Esophagus muscularis mucosa (tissue), 4 donors: Measurements from ENCODE around the gene SLC6A3. TPM values are rescaled to one million over a fixed set of nuclear protein-coding genes. Genes with fewer than 3 reads are reported as not detected.

Source experiments
- DNase-seq: peaks from one replicate; pipeline ENCODE4 v3.0.0-alpha.2; 2017; ENCODE audit errors: extremely low spot score
- H3K27ac ChIP-seq, 4 donors: fragments of 200-600 bp; sonication (generic); replicated peaks in 1 of 4; 1 replicate in 3 of 4; 2 replicates in 1 of 4; pipeline ENCODE4 v1.5.1; 2016 to 2019; ENCODE audit warnings: mild to moderate bottlenecking in 1 of 4
- H3K27me3 ChIP-seq, 4 donors: fragments of 200-600 bp; sonication (generic); one replicate each; pipeline versions ENCODE4 v1.5.1 to v1.6.0; 2016 to 2019
- H3K36me3 ChIP-seq, 4 donors: fragments of 200-600 bp; sonication (generic); one replicate each; pipeline ENCODE4 v1.5.1; 2016 to 2019
- H3K4me1 ChIP-seq, 4 donors: fragments of 200-600 bp; sonication (generic); one replicate each; pipeline ENCODE4 v1.5.1; 2016 to 2019
- H3K4me3 ChIP-seq, 4 donors: fragments of 200-600 bp; sonication (generic); 1 replicate in 2 of 4; 2 replicates in 2 of 4; pipeline ENCODE4 v1.5.1; 2016 to 2019; ENCODE audit warnings: mild to moderate bottlenecking in 4 of 4, moderate library complexity in 1 of 4
- H3K9me3 ChIP-seq, 4 donors: fragments of 200-600 bp; sonication (generic); 1 replicate in 3 of 4; 2 replicates in 1 of 4; pipeline ENCODE4 v1.5.1; 2016 to 2019
- EP300 ChIP-seq: sonication (generic); formaldehyde crosslinking; IDR thresholded peaks from one replicate; pipeline ENCODE4 v1.6.1; 2017; ENCODE audit warnings: antibody characterized with exemption
- POLR2A ChIP-seq: fragments of 450-650 bp; IDR thresholded peaks from one replicate; pipeline ENCODE4 v1.6.1; 2017; ENCODE audit warnings: antibody characterized with exemption, moderate library complexity, mild to moderate bottlenecking, low read depth
- POLR2AphosphoS5 ChIP-seq, 2 donors: sonication (generic); formaldehyde crosslinking; IDR thresholded peaks; one replicate each; pipeline ENCODE4 v1.6.1; 2017; ENCODE audit warnings: antibody characterized with exemption in 2 of 2
- WGBS: methylation state at CpG from one replicate; pipeline ENCODE4 v1.1.5; 2018; 5-methylcytosine and 5-hydroxymethylcytosine counted together
- intact Hi-C: fragments of 100-400 bp; cut with DNase I; formaldehyde crosslinking; loops from one replicate; pipeline ENCODE4 v1.15.1; 2023
- total RNA-seq, 4 donors: library from RNA; depleted of rRNA; stranded (reverse); fragments of >200 nt; gene quantifications; one replicate each; pipeline versions ENCODE4 v1.1.0 to v1.2.1, GENCODE V29; 2016
- TF ChIP-seq, protein P1 (sequence below), 3 experiments: fragments of 200-600 bp in 2 of 3; fragments of 450-650 bp in 1 of 3; sonication (generic) in 2 of 3; IDR thresholded peaks; one replicate each; pipeline ENCODE4 v1.5.1; 2017 to 2019; ENCODE audit warnings: antibody characterized with exemption in 3 of 3, mild to moderate bottlenecking in 2 of 3, moderate library complexity in 1 of 3

The SLC6A3 gene
- total RNA-seq, 4 donors from 2014 or later: 0.06 TPM; not detected in 3

DNA sequence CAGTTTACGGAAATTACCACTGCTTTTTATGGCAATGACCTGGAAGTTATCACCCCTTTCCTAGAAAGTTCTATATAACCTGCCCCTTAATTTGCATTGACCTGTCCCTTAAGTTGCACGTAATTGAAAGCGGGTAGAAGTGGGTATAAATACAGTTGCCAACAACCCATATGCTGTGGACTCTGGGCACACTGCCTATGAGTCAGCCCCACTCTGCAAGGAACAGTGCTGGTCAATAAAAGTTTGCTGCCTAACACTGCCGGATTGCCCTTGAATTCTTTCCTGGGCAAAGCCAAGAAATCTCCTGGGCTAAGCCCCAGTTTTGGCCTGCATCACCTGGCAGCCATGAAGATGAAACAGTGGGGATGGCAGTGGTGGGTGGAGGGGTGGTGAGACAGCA, 76.5 kb downstream of the SLC6A3 start:
- no peak overlapping the region for H3K27ac ChIP-seq
- no peak for DNase-seq
- H3K36me3 ChIP-seq: no peaks in the 10 kb centered on the region
- no peaks in the 10 kb centered on the region for H3K9me3 ChIP-seq
- TF ChIP-seq POLR2A: no peak
- no peak for TF ChIP-seq EP300
- TF ChIP-seq, protein P1, sequence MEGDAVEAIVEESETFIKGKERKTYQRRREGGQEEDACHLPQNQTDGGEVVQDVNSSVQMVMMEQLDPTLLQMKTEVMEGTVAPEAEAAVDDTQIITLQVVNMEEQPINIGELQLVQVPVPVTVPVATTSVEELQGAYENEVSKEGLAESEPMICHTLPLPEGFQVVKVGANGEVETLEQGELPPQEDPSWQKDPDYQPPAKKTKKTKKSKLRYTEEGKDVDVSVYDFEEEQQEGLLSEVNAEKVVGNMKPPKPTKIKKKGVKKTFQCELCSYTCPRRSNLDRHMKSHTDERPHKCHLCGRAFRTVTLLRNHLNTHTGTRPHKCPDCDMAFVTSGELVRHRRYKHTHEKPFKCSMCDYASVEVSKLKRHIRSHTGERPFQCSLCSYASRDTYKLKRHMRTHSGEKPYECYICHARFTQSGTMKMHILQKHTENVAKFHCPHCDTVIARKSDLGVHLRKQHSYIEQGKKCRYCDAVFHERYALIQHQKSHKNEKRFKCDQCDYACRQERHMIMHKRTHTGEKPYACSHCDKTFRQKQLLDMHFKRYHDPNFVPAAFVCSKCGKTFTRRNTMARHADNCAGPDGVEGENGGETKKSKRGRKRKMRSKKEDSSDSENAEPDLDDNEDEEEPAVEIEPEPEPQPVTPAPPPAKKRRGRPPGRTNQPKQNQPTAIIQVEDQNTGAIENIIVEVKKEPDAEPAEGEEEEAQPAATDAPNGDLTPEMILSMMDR (IDR thresholded peaks at IDR 0.05): no peak
- no peak for TF ChIP-seq POLR2AphosphoS5 (IDR thresholded peaks at IDR 0.05)
- 82% methylated on average over 4 of the region's 4 CpGs for WGBS
- H3K4me1 ChIP-seq: no peaks in the 10 kb centered on the region
- peaks cover 0 to 43% (median 0%) of the 10 kb centered on the region in 4 donors for H3K27me3 ChIP-seq
- H3K4me3 ChIP-seq: no peak overlapping the region
- intact Hi-C loops: no loop called here

DNA sequence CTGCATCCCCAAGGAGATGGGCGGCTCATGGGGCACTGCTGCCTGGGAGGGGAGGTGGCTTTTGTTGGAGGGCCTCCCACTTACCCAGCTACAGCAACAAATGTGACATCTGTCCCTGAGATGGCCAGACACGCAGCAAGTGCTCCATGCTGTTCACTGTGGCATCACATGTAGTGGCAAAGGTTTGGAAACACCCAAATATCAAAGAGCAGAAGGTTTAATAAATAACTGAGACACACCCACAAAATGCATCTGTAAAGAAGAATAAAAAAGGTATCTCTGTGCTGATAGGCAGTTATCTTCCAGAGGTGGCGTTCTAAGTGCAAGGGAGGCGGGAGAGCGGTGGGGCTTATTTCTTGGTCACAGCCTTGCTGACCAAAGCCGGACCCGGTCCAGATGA, 77.0 kb downstream of the SLC6A3 start:
- intact Hi-C loops: no loop called here
- Histone ChIP-seq H3K36me3 (no peaks in the 10 kb centered on the region), H3K27ac (no peak overlapping the region), H3K27me3 (peaks cover 0 to 48% (median 0%) of the 10 kb centered on the region in 4 donors), H3K4me3 (no peak overlapping the region), H3K9me3 (no peaks in the 10 kb centered on the region), H3K4me1 (no peaks in the 10 kb centered on the region)
- no peak for DNase-seq
- TF ChIP-seq, protein P1 (IDR thresholded peaks at IDR 0.05): no peak
- TF ChIP-seq EP300 (no peak), POLR2A (no peak), POLR2AphosphoS5 (IDR thresholded peaks at IDR 0.05) (no peak)
- 85% methylated on average over 7 of the region's 7 CpGs for WGBS

DNA sequence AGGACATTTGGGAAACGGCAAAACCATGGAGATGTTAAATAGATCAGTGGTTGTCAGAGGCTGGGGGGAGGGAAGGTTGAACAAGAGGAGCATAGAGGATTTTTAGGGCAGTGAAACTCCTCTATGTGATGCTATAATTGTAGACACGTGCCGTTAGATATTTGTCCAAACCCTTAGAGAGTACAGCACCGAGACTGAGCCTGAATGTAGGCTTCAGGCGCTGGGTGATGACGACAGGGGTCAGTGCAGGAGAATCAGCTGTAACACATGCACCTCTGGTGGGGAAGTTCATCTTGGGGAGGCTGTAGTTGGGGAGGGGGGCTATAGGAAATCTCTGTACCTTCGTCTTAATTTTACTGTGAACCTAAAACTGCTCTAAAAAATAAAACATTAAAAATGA, 78.1 kb downstream of the SLC6A3 start:
- intact Hi-C loops: no loop called here
- peaks cover 0 to 55% (median 0%) of the 10 kb centered on the region in 4 donors for H3K27me3 ChIP-seq

DNA sequence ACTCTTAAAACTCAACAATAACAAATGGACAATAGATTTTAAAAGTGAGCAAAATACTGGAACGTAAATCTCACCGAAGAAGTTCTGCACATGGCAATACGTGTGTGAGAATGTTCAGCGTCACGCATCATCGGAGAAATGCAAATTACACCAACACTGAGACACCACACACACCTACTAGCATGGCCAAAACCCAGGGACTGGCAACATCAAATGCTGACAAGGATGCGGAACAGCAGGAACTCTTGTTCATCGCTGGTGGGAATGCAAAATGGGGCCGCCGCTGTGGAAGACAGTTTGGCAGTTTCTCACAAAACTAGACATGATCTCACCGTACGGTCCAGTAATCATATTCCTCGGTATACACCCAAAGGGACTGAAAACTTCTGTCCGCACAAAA, 78.7 kb downstream of the SLC6A3 start:
- no peaks in the 10 kb centered on the region for H3K4me1 ChIP-seq
- TF ChIP-seq POLR2A (no peak), POLR2AphosphoS5 (IDR thresholded peaks at IDR 0.05) (no peak)
- no peaks in the 10 kb centered on the region for H3K9me3 ChIP-seq
- no peaks in the 10 kb centered on the region for H3K36me3 ChIP-seq
- H3K4me3 ChIP-seq: no peak overlapping the region
- intact Hi-C loops: no loop called here
- 91% methylated on average over 14 of the region's 14 CpGs for whole genome bisulfite sequencing
- H3K27me3 ChIP-seq: peaks cover 0 to 56% (median 0%) of the 10 kb centered on the region in 4 donors
- H3K27ac ChIP-seq: no peak overlapping the region
- no peak for DNase-seq

More for the DNA sequence above, 78.1 kb downstream of the SLC6A3 start:
- DNase-seq: no peak
- Histone ChIP-seq H3K4me1 (no peaks in the 10 kb centered on the region), H3K9me3 (no peaks in the 10 kb centered on the region), H3K4me3 (no peak overlapping the region), H3K36me3 (no peaks in the 10 kb centered on the region), H3K27ac (no peak overlapping the region)
- 76% methylated on average over 7 of the region's 7 CpGs for WGBS
- TF ChIP-seq POLR2AphosphoS5 (IDR thresholded peaks at IDR 0.05) (no peak), POLR2A (no peak), EP300 (no peak)
- TF ChIP-seq, protein P1 (IDR thresholded peaks at IDR 0.05): no peak

DNA sequence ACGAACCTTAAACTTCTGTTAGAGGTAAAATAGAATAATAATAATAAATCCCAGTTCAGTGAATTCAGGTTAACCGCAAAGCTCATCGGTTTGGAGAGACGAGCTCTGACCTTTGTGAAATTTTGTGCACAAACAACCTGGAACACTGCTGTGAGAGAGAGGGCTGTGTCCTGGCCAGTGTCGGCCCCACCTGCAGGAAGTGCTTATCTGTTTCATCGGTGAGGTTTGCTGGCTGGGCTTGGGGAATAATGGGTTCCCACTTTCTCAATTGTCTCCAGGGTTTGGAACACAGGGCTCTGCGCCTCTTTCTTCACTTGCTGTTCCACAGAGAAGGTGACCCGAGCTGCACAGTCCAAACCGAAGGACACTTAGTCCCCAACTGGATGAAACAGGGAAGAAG, 81.0 kb downstream of the SLC6A3 start:
- 86% methylated on average over 7 of the region's 9 CpGs for WGBS

More for the DNA sequence above, 81.0 kb downstream of the SLC6A3 start:
- Histone ChIP-seq H3K36me3 (no peaks in the 10 kb centered on the region), H3K27me3 (peaks cover 0 to 77% (median 0%) of the 10 kb centered on the region in 4 donors), H3K4me3 (no peak overlapping the region), H3K4me1 (no peaks in the 10 kb centered on the region), H3K27ac (no peak overlapping the region), H3K9me3 (no peaks in the 10 kb centered on the region)
- DNase-seq: no peak
- TF ChIP-seq POLR2AphosphoS5 (IDR thresholded peaks at IDR 0.05) (no peak), POLR2A (no peak), EP300 (no peak)
- TF ChIP-seq, protein P1 (IDR thresholded peaks at IDR 0.05): no peak
- intact Hi-C loops: no loop called here
